ENCODE measurements around the gene TESK2.
A peak's percentile ranks its signal among the peaks of the same experiment; 100 is the strongest.
"Not testable (repeated sequence)": the region's sequence is repeated elsewhere in the genome, so short reads cannot be mapped to it uniquely, and the experiment has no call there.

The TESK2 gene, protein sequence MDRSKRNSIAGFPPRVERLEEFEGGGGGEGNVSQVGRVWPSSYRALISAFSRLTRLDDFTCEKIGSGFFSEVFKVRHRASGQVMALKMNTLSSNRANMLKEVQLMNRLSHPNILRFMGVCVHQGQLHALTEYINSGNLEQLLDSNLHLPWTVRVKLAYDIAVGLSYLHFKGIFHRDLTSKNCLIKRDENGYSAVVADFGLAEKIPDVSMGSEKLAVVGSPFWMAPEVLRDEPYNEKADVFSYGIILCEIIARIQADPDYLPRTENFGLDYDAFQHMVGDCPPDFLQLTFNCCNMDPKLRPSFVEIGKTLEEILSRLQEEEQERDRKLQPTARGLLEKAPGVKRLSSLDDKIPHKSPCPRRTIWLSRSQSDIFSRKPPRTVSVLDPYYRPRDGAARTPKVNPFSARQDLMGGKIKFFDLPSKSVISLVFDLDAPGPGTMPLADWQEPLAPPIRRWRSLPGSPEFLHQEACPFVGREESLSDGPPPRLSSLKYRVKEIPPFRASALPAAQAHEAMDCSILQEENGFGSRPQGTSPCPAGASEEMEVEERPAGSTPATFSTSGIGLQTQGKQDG

DNA sequence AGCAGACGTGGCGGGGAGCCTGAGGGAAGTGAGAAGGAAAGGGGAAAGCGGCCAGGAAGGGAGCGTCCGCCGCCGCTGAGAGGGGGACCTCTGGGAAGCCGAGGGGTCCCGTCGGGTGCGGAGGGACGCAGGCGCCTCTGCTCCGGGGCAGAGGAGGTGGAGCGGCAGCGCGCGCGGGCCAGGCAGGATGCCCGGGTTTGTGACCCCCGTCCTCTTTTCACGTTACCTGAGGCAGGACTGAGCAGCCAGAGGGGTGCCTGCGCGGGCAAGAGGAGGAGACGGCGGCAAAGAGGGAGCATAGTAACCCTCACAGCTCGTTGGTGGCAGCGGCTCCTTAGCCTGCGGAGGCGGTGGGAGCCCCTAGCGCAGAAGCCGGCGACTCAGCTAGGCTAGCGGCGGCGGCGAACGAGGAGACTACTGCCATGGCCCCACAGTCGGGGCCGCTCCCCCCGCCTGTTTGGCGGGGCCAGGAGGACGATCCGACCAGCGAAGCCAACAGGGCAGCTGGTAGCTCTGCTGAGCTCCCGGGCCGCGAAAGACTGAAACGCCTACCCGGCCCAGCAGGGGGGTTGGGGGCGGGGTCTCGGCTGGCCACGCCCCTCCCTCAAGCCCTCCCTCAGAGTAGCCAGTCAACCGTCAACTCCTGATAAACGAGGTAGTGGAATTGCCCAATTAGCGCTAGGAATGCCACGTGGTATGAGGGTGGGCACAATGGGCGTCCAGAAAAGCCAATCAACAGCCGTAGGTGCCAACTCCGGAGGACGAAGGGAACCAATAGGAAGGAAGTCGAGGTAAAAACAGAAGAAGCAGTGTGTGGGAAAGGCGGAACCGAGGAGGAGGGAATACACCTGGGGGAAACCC lies at the start of gene TESK2:
TSS of gene TESK2 (minus strand) at position 538 of the 861 bp plus-strand sequence. CDS start 33,378 bp downstream, outside the sequence.
- no peak for TF ChIP-seq CTCF (IDR thresholded peaks at IDR 0.05; ENCODE audit: low read depth, low read length)
- DNase-seq (ENCODE audit: extremely low read depth, low read depth) = peak; percentile 96

DNA sequence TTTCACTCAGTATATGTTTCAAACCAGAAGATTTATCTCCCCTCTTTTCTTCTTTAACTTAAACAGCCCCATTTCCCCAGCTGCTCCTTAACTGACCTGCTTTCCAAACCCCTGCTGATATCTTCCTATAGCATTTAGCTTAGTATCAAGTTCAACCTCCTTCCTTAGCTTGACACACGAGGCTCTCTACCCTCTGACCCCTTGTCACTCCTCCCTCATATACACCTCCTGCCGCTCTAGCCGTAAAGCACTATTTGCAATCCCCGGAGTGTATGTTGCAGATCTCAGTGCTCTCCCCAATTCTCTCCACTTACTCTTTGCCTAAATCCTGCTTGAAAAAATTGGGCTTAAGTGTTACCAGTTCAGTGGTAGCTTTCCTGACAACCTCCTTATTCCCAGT lies 45.9 kb upstream of the TESK2 start:
- no peak for DNase-seq (ENCODE audit: extremely low read depth, low read depth)
- no peak for TF ChIP-seq CTCF (IDR thresholded peaks at IDR 0.05; ENCODE audit: low read depth, low read length)

- no peak for TF ChIP-seq CTCF (IDR thresholded peaks at IDR 0.05; ENCODE audit: low read depth, low read length)
- DNase-seq (ENCODE audit: extremely low read depth, low read depth) = no peak
Observed at GRCh38 chr1:45535988-45536766, 45.2 kb upstream of the TESK2 start.

DNA sequence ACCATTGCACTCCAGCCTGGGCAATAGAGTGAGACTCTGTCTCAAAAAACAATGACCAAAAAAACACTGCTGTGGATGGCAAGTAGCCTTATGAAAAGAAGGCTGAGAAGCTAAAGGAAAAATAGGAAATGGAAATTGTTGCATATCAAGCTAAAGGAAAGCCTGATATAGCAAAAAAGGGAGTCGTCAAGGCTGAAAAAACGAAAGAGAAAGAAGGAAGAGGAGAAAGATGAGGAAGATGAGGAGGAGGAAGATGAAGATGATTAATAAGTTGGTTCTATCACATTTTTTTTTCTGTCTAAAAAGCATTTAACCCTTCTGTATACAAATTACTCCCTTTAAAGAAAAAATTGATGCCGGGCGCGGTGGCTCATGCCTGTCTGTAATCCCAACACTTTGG lies 40.9 kb upstream of the TESK2 start:
- TF ChIP-seq CTCF (IDR thresholded peaks at IDR 0.05; ENCODE audit: low read depth, low read length) = no peak

GRCh38 chr1:45530632-45531135 lies 39.7 kb upstream of the TESK2 start:
- no peak for TF ChIP-seq CTCF (IDR thresholded peaks at IDR 0.05; ENCODE audit: low read depth, low read length)
- no peak for DNase-seq (ENCODE audit: extremely low read depth, low read depth)

More for the DNA sequence above, 40.9 kb upstream of the TESK2 start:
- DNase-seq (ENCODE audit: extremely low read depth, low read depth) = no peak

GRCh38 chr1:45526135-45526644 lies 35.2 kb upstream of the TESK2 start:
- DNase-seq (ENCODE audit: extremely low read depth, low read depth) = no peak
- no peak for TF ChIP-seq CTCF (IDR thresholded peaks at IDR 0.05; ENCODE audit: low read depth, low read length)

DNA sequence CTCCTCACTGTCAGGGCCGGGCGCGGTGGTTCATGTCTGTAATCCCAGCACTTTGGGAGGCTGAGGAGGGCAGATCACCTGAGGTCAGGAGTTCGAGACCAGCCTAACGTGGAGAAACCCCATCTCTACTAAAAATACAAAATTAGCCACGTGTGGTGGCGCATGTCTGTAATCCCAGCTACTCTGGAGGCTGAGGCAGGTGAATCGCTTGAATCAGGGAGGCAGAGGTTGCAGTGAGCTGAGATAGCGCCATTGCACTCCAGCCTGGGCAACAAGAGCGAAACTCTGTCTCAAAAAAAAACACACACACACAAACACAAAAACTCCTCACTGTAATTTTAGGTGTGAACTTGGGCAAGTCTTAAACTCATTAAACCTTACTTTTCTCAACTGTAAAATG lies 33.0 kb upstream of the TESK2 start:
- DNase-seq (ENCODE audit: extremely low read depth, low read depth) = not testable (repeated sequence)

- not testable (repeated sequence) for DNase-seq (ENCODE audit: extremely low read depth, low read depth)
Observed at GRCh38 chr1:45523516-45523915, 32.6 kb upstream of the TESK2 start.

All from AG09319 (cell line).